ENCODE data around the gene RPL7A. TPM values are rescaled to one million over a fixed set of nuclear protein-coding genes. Genes with fewer than 3 reads are reported as not detected.
A peak's percentile ranks its signal among the peaks of the same experiment; 100 is the strongest.

The RPL7A gene
- total RNA-seq, 1 experiment from 2014 or later: 1,156 TPM

DNA sequence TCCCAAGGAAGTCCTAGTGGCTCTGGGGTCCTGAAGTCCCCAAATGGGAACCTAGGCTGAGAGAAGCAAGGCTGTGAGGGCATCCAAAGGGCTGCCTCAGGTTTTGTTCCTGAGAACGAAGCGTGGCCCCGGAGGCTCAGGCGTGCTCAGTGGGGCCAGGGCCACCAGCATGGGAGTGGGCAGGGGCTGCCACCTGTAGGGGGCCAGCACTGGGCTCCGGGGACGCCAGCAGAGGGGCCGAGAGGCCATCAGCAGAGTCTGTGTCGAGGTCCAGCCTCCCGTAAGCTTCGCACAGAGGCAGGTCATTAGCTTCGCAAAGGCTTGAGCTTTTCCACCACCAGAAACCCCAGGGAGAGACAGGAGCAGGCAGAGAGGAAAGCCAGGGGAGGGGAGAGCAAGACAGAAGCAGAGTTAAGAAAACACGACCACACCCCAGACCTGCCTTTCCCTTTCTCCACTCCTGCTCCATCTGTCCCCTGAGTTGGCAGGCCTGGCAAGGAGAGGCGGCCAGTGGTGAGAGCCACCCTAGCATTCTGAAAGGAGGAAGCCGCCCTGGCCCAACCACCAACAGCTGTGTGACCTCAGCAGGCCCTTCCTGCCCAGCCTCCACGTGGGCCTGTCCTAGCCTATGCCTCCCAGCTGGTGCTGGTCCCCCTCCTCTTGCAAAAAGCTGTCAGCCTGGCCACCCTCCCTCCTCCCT, 6.5 kb upstream of the RPL7A start:
- no peak for DNase-seq
- TF ChIP-seq EZH2phosphoT487 (IDR thresholded peaks at IDR 0.05; ENCODE audit: borderline replicate concordance, low read length) (no peak), EZH2 (IDR thresholded peaks at IDR 0.05; ENCODE audit: low read length, unreplicated experiment) (no peak)
- TF ChIP-seq, protein P1, sequence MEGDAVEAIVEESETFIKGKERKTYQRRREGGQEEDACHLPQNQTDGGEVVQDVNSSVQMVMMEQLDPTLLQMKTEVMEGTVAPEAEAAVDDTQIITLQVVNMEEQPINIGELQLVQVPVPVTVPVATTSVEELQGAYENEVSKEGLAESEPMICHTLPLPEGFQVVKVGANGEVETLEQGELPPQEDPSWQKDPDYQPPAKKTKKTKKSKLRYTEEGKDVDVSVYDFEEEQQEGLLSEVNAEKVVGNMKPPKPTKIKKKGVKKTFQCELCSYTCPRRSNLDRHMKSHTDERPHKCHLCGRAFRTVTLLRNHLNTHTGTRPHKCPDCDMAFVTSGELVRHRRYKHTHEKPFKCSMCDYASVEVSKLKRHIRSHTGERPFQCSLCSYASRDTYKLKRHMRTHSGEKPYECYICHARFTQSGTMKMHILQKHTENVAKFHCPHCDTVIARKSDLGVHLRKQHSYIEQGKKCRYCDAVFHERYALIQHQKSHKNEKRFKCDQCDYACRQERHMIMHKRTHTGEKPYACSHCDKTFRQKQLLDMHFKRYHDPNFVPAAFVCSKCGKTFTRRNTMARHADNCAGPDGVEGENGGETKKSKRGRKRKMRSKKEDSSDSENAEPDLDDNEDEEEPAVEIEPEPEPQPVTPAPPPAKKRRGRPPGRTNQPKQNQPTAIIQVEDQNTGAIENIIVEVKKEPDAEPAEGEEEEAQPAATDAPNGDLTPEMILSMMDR (conservative IDR thresholded peaks at IDR 0.05; ENCODE audit: low read depth, low read length): no peak
- peaks cover 11% of the 10 kb centered on the region for H3K79me2 ChIP-seq (ENCODE audit: low read length)
- no peaks in the 10 kb centered on the region for H3K9me2 ChIP-seq (replicated peaks; ENCODE audit: low read length)
- no peak for ATAC-seq
- no peaks in the 10 kb centered on the region for H3K27me3 ChIP-seq (ENCODE audit: low read length)
- H3F3A ChIP-seq (ENCODE audit: low read length, unreplicated experiment): no peaks in the 10 kb centered on the region
- H3K27ac ChIP-seq (ENCODE audit: low read length): no peak overlapping the region
- ChIA-PET CTCF (no interaction called here), POLR2A (ENCODE audit: unreplicated experiment) (no interaction called here)
- H4K20me1 ChIP-seq (ENCODE audit: low read length): no peaks in the 10 kb centered on the region
- H3K9ac ChIP-seq (ENCODE audit: low read length): no peak overlapping the region
- no peak overlapping the region for H2AFZ ChIP-seq (ENCODE audit: low read length)
- no peaks in the 10 kb centered on the region for H3K9me3 ChIP-seq (ENCODE audit: low read length)
- H3K4me3 ChIP-seq (ENCODE audit: low read length): no peak overlapping the region
- intact Hi-C loops (cut with micrococcal nuclease): no loop called here
- H3K4me2 ChIP-seq (ENCODE audit: low read length): no peak overlapping the region
- no peaks in the 10 kb centered on the region; the same call in 1 of the 2 replicates for H3K36me3 ChIP-seq (ENCODE audit: low read depth, low read length)
- BruUV-seq (replicated peaks): no TSS peak
- H3K4me1 ChIP-seq (ENCODE audit: insufficient read depth, low read length): peaks cover 4% of the 10 kb centered on the region

DNA sequence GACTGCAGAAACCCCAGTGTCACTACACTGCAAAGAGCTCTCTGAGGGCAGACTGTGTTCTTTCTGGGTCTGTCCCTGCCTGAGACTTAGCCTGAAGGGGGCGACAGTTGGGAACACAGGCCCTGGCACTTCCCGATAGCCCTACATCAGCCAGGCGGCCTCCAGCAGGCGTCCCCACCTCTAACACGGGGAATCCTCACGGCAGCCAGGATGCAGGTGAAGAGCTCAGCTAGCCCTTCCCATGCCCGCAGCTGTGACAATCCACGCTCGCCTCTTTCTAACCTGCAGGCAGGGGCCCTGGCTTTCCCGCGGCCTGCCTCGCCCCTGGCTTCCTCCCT, 6.0 kb upstream of the RPL7A start:
- no peak for ATAC-seq
- CTCF ChIA-PET: no interaction called here

DNA sequence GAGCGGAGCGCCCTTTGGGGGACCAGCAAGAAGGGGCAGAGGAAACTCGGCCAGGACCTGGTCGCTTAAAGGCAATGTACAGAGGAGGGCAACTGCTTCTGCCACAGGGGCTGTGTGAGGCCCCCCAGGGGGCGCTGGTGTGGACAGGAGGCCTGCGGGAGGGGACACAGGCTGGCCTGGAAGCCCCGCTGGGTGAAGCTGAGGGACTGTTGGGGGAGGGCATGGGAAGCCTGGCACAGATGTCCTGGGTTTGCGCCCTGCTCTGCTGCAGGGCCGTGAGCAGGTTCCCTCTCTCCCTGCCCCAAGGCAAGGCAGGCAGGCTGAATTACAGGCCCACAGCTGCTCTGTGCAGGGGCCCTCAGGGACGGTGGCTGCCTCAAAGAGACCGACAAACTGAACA, 5.4 kb upstream of the RPL7A start:
- no peaks in the 10 kb centered on the region for H3F3A ChIP-seq (ENCODE audit: low read length, unreplicated experiment)
- no peak overlapping the region for H3K9ac ChIP-seq (ENCODE audit: low read length)
- H3K4me1 ChIP-seq (ENCODE audit: insufficient read depth, low read length): peaks cover 4% of the 10 kb centered on the region
- intact Hi-C loops (cut with micrococcal nuclease): no loop called here
- no peaks in the 10 kb centered on the region for H3K27me3 ChIP-seq (ENCODE audit: low read length)
- H3K4me3 ChIP-seq (ENCODE audit: low read length): no peak overlapping the region
- DNase-seq (no peak), ATAC-seq (no peak)
- H3K9me3 ChIP-seq (ENCODE audit: low read length): no peaks in the 10 kb centered on the region
- no peak overlapping the region for H3K4me2 ChIP-seq (ENCODE audit: low read length)
- ChIA-PET POLR2A (ENCODE audit: unreplicated experiment) (no interaction called here), CTCF (no interaction called here)
- no peaks in the 10 kb centered on the region for H3K9me2 ChIP-seq (replicated peaks; ENCODE audit: low read length)
- TF ChIP-seq EZH2phosphoT487 (IDR thresholded peaks at IDR 0.05; ENCODE audit: borderline replicate concordance, low read length) (no peak), EZH2 (IDR thresholded peaks at IDR 0.05; ENCODE audit: low read length, unreplicated experiment) (no peak)
- TF ChIP-seq, protein P1 (conservative IDR thresholded peaks at IDR 0.05; ENCODE audit: low read depth, low read length): 0 out of 2 replicates have a peak, but pooled peaks have one; percentile 23
- no peak overlapping the region for H3K27ac ChIP-seq (ENCODE audit: low read length)
- no peaks in the 10 kb centered on the region for H4K20me1 ChIP-seq (ENCODE audit: low read length)
- H3K79me2 ChIP-seq (ENCODE audit: low read length): peaks cover 21% of the 10 kb centered on the region
- H2AFZ ChIP-seq (ENCODE audit: low read length): no peak overlapping the region
- BruUV-seq (replicated peaks): no TSS peak
- no peaks in the 10 kb centered on the region; the same call in 1 of the 2 replicates for H3K36me3 ChIP-seq (ENCODE audit: low read depth, low read length)

More for the DNA sequence above, 6.0 kb upstream of the RPL7A start:
- H3K4me2 ChIP-seq (ENCODE audit: low read length): no peak overlapping the region
- H3K9me3 ChIP-seq (ENCODE audit: low read length): no peaks in the 10 kb centered on the region
- H3K79me2 ChIP-seq (ENCODE audit: low read length): peaks cover 16% of the 10 kb centered on the region
- no peak for TF ChIP-seq EZH2phosphoT487 (IDR thresholded peaks at IDR 0.05; ENCODE audit: borderline replicate concordance, low read length)
- no peak for TF ChIP-seq EZH2 (IDR thresholded peaks at IDR 0.05; ENCODE audit: low read length, unreplicated experiment)
- TF ChIP-seq, protein P1 (conservative IDR thresholded peaks at IDR 0.05; ENCODE audit: low read depth, low read length): no peak; the same call in 1 of the 2 replicates
- no peaks in the 10 kb centered on the region for H3K9me2 ChIP-seq (replicated peaks; ENCODE audit: low read length)
- no peak overlapping the region for H3K9ac ChIP-seq (ENCODE audit: low read length)
- no peak overlapping the region for H3K27ac ChIP-seq (ENCODE audit: low read length)
- no TSS peak for BruUV-seq (replicated peaks)
- no peak for DNase-seq
- H3K4me1 ChIP-seq (ENCODE audit: insufficient read depth, low read length): peaks cover 4% of the 10 kb centered on the region
- no peak overlapping the region for H3K4me3 ChIP-seq (ENCODE audit: low read length)
- POLR2A ChIA-PET (ENCODE audit: unreplicated experiment): no interaction called here
- no peak overlapping the region for H2AFZ ChIP-seq (ENCODE audit: low read length)
- no peaks in the 10 kb centered on the region; the same call in 1 of the 2 replicates for H3K36me3 ChIP-seq (ENCODE audit: low read depth, low read length)
- H3F3A ChIP-seq (ENCODE audit: low read length, unreplicated experiment): no peaks in the 10 kb centered on the region
- intact Hi-C loops (cut with micrococcal nuclease): no loop called here
- H3K27me3 ChIP-seq (ENCODE audit: low read length): no peaks in the 10 kb centered on the region
- H4K20me1 ChIP-seq (ENCODE audit: low read length): no peaks in the 10 kb centered on the region
